Gastrocnemius medialis (tissue), 4 donors: Measurements from ENCODE around the gene SERPINB10. TPM values are rescaled to one million over a fixed set of nuclear protein-coding genes. Genes with fewer than 3 reads are reported as not detected.
"Not testable (repeated sequence)": the region's sequence is repeated elsewhere in the genome, so short reads cannot be mapped to it uniquely, and the experiment has no call there.

Experiments used
- ATAC-seq, 2 donors: fragments of 150-250 bp; one replicate each; pipeline ENCODE4 v1.9.1; 2016
- DNase-seq, 2 donors: peaks; one replicate each; pipeline ENCODE4 v3.0.0-alpha.2; 2019
- H3K27ac ChIP-seq, 4 donors: fragments of 200-600 bp; sonication (generic); 1 replicate in 1 of 4; 2 replicates in 3 of 4; pipeline ENCODE4 v1.5.1; 2016 to 2018; ENCODE audit warnings: mild to moderate bottlenecking in 2 of 4, moderate library complexity in 1 of 4
- H3K27me3 ChIP-seq, 3 donors: fragments of 200-600 bp; sonication (generic) in 2 of 3; 1 replicate in 1 of 3; 2 replicates in 2 of 3; pipeline versions ENCODE4 v1.5.1 to v1.6.0; 2016 to 2019; ENCODE audit warnings: mild to moderate bottlenecking in 1 of 3, moderate library complexity in 1 of 3
- H3K36me3 ChIP-seq, 2 donors: fragments of 200-600 bp; sonication (generic) in 1 of 2; one replicate each; pipeline ENCODE4 v1.5.1; 2017 to 2018
- H3K4me1 ChIP-seq, 2 donors: fragments of 200-600 bp; sonication (generic) in 1 of 2; one replicate each; pipeline ENCODE4 v1.5.1; 2016 to 2017; ENCODE audit warnings: mild to moderate bottlenecking in 2 of 2
- H3K4me3 ChIP-seq, 4 donors: fragments of 200-600 bp; sonication (generic) in 3 of 4; 1 replicate in 1 of 4; 2 replicates in 3 of 4; pipeline ENCODE4 v1.5.1; 2016 to 2019; ENCODE audit warnings: mild to moderate bottlenecking in 2 of 4
- H3K9me3 ChIP-seq, 3 donors: fragments of 200-600 bp; sonication (generic) in 2 of 3; 1 replicate in 1 of 3; 2 replicates in 2 of 3; pipeline ENCODE4 v1.5.1; 2016 to 2019
- CTCF ChIP-seq, 5 experiments: fragments of 450-650 bp in 3 of 5; fragments of 200-600 bp in 2 of 5; sonication (generic) in 2 of 5; IDR thresholded peaks in 4 of 5; conservative IDR thresholded peaks in 1 of 5; 1 replicate in 4 of 5; 2 replicates in 1 of 5; pipeline ENCODE4 v1.5.1; 2016 to 2019; ENCODE audit warnings: antibody characterized with exemption in 5 of 5, mild to moderate bottlenecking in 3 of 5, moderate library complexity in 3 of 5
- POLR2A ChIP-seq, 2 donors: fragments of 450-650 bp; IDR thresholded peaks; one replicate each; pipeline ENCODE4 v1.6.1; 2017; ENCODE audit warnings: antibody characterized with exemption in 2 of 2, mild to moderate bottlenecking in 2 of 2, moderate library complexity in 2 of 2
- in situ Hi-C, 4 donors: fragments of 200-750 bp; cut with MboI; loops; one replicate each; pipeline versions ENCODE4 v1.15.0 to v1.8.0; 2017; ENCODE audit warnings: low sequenced_read_pairs in 4 of 4
- intact Hi-C: fragments of 100-400 bp; cut with DNase I; formaldehyde crosslinking; loops from one replicate; pipeline ENCODE4 v1.15.1; 2023; ENCODE audit warnings: low total_unique reads
- total RNA-seq, 4 donors: library from RNA; depleted of rRNA; stranded (reverse); fragments of >200 nt; gene quantifications; one replicate each; pipeline versions ENCODE4 v1.1.0 to v1.2.3, GENCODE V29; 2016

Gene SERPINB10
- total RNA-seq, 4 donors from 2014 or later = not detected

- no peak for TF ChIP-seq CTCF (IDR thresholded peaks at IDR 0.05 in 4 of 5, conservative IDR thresholded peaks at IDR 0.05 in 1 of 5)
- no peak for TF ChIP-seq POLR2A (IDR thresholded peaks at IDR 0.05)
- Histone ChIP-seq H3K27ac (no peak overlapping the region), H3K4me3 (no peak overlapping the region), H3K9me3 (no peaks in the 10 kb centered on the region), H3K4me1 (no peaks in the 10 kb centered on the region), H3K36me3 (no peaks in the 10 kb centered on the region), H3K27me3 (no peaks in the 10 kb centered on the region)
- no peak for ATAC-seq
- no peak for DNase-seq
- intact Hi-C loops (no loop called here), in situ Hi-C loops (no loop called here)
Observed at GRCh38 chr18:63909870-63910269, 2.1 kb downstream of the SERPINB10 start.

GRCh38 chr18:63917817-63918216 is 10.1 kb downstream of the SERPINB10 start:
- TF ChIP-seq POLR2A (IDR thresholded peaks at IDR 0.05) (no peak), CTCF (IDR thresholded peaks at IDR 0.05 in 4 of 5, conservative IDR thresholded peaks at IDR 0.05 in 1 of 5) (no peak)
- Histone ChIP-seq H3K27me3 (no peaks in the 10 kb centered on the region), H3K4me3 (no peak overlapping the region), H3K9me3 (no peaks in the 10 kb centered on the region), H3K4me1 (no peaks in the 10 kb centered on the region), H3K36me3 (no peaks in the 10 kb centered on the region), H3K27ac (no peak overlapping the region)
- in situ Hi-C loops = no loop called here
- DNase-seq (no peak), ATAC-seq (no peak)
- intact Hi-C loops = no loop called here

- no peak overlapping the region for H3K4me3 ChIP-seq
- no peaks in the 10 kb centered on the region for H3K4me1 ChIP-seq
- no peaks in the 10 kb centered on the region for H3K27me3 ChIP-seq
- no peaks in the 10 kb centered on the region for H3K36me3 ChIP-seq
- no peak overlapping the region for H3K27ac ChIP-seq
- DNase-seq (no peak), ATAC-seq (no peak)
- TF ChIP-seq POLR2A (IDR thresholded peaks at IDR 0.05) (no peak), CTCF (IDR thresholded peaks at IDR 0.05 in 4 of 5, conservative IDR thresholded peaks at IDR 0.05 in 1 of 5) (no peak)
- H3K9me3 ChIP-seq = no peaks in the 10 kb centered on the region
- intact Hi-C loops = no loop called here
- in situ Hi-C loops = no loop called here
Observed at GRCh38 chr18:63922049-63922448, 14.3 kb downstream of the SERPINB10 start.

- TF ChIP-seq CTCF (IDR thresholded peaks at IDR 0.05 in 4 of 5, conservative IDR thresholded peaks at IDR 0.05 in 1 of 5) (no peak), POLR2A (IDR thresholded peaks at IDR 0.05) (no peak)
Observed at GRCh38 chr18:63924551-63924950, 16.8 kb downstream of the SERPINB10 start.

GRCh38 chr18:63928331-63928730 is 20.6 kb downstream of the SERPINB10 start:
- Histone ChIP-seq H3K4me1 (no peaks in the 10 kb centered on the region), H3K27ac (no peak overlapping the region), H3K36me3 (no peaks in the 10 kb centered on the region), H3K27me3 (no peaks in the 10 kb centered on the region), H3K4me3 (no peak overlapping the region), H3K9me3 (no peaks in the 10 kb centered on the region)
- intact Hi-C loops = no loop called here
- ATAC-seq = no peak
- in situ Hi-C loops = loop anchor here in 1 of 4 donors (25.0 kb wide), 1 partner anchor 91 kb away; no protein-coding TSS in a partner anchor
- no peak for TF ChIP-seq POLR2A (IDR thresholded peaks at IDR 0.05)
- no peak for TF ChIP-seq CTCF (IDR thresholded peaks at IDR 0.05 in 4 of 5, conservative IDR thresholded peaks at IDR 0.05 in 1 of 5)
- no peak for DNase-seq

More at GRCh38 chr18:63924551-63924950, 16.8 kb downstream of the SERPINB10 start:
- Histone ChIP-seq H3K9me3 (no peaks in the 10 kb centered on the region), H3K27ac (no peak overlapping the region), H3K4me3 (no peak overlapping the region), H3K4me1 (no peaks in the 10 kb centered on the region), H3K36me3 (no peaks in the 10 kb centered on the region), H3K27me3 (no peaks in the 10 kb centered on the region)
- intact Hi-C loops (no loop called here), in situ Hi-C loops (no loop called here)
- ATAC-seq = no peak
- DNase-seq = no peak

GRCh38 chr18:63929369-63929768 is 21.6 kb downstream of the SERPINB10 start:
- DNase-seq, intact Hi-C loops, H3K36me3 ChIP-seq, H3K4me1 ChIP-seq, H3K27me3 ChIP-seq, H3K27ac ChIP-seq, H3K4me3 ChIP-seq, H3K9me3 ChIP-seq, ATAC-seq: not testable (repeated sequence)
- in situ Hi-C loops = loop anchor here in 1 of 4 donors (25.0 kb wide), 1 partner anchor 92 kb away; no protein-coding TSS in a partner anchor
